Colonic mucosa (tissue), 4 donors: ENCODE data around the gene CRK. TPM values are rescaled to one million over a fixed set of nuclear protein-coding genes. Genes with fewer than 3 reads are reported as not detected.

Experiments used
- DNase-seq: peaks from one replicate; pipeline ENCODE4 v3.0.0-alpha.2; 2020
- H3K27ac ChIP-seq: fragments of 200-600 bp; one replicate; pipeline ENCODE4 v1.8.0; 2021
- H3K27me3 ChIP-seq: fragments of 200-600 bp; one replicate; pipeline ENCODE4 v1.8.0; 2021
- H3K36me3 ChIP-seq: fragments of 200-600 bp; one replicate; pipeline ENCODE4 v1.8.0; 2021
- H3K4me1 ChIP-seq: fragments of 200-600 bp; one replicate; pipeline ENCODE4 v1.8.0; 2021; ENCODE audit warnings: mild to moderate bottlenecking
- H3K4me3 ChIP-seq: fragments of 200-600 bp; one replicate; pipeline ENCODE4 v1.8.0; 2021
- H3K9ac ChIP-seq, 2 donors: one replicate each; pipeline ENCODE4 v1.7.0; 2013; ENCODE audit warnings: control low read depth in 2 of 2, low read depth in 2 of 2, low read length in 2 of 2
- H3K9me3 ChIP-seq: fragments of 200-600 bp; one replicate; pipeline ENCODE4 v1.8.0; 2021
- intact Hi-C: fragments of 100-400 bp; cut with DNase I; formaldehyde crosslinking; loops from one replicate; pipeline ENCODE4 v1.14.1; 2022
- total RNA-seq, 2 donors: library from RNA; stranded (reverse); fragmentation: NEBNext Ultra II Directional in 1 of 2; extraction: Animal tissue kit (Norgen Biotek cat#: 25700) in 1 of 2; gene quantifications; one replicate each; pipeline ENCODE4 v1.2.1, GENCODE V29; 2021
- TF ChIP-seq, protein P1 (sequence below): fragments of 200-600 bp; IDR thresholded peaks from one replicate; pipeline ENCODE4 v1.8.0; 2022; ENCODE audit warnings: antibody characterized with exemption, mild to moderate bottlenecking
- donor health status: healthy.
- donor health status: DM: no; HTN: no; CAD: no.
- donor health status: DM: no; HTN: no; CAD: no.

The CRK gene
- total RNA-seq, 2 donors from 2014 or later = 74.5 to 82.0 TPM

DNA sequence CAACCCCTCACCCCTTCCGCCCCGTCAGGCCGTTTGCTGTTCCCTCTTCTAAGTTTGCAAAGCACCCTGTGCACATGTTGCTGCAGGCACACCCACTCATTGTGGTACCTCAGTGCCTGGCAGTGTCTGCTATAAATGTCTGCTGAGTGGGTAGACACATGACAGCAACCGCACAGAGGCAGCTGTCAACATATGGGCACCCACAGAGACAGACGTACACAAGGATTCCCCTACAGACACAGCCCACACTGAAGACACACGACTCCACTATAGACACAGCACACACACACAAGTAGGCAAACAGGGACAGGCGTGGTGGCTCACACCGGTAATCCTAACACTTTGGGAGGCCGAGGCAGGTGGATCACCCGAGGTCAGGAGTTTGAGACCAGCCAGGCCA, 17.8 kb upstream of the CRK start:
- intact Hi-C loops = no loop called here
- H3K27ac ChIP-seq = no peak overlapping the region
- no peak overlapping the region for H3K9ac ChIP-seq

DNA sequence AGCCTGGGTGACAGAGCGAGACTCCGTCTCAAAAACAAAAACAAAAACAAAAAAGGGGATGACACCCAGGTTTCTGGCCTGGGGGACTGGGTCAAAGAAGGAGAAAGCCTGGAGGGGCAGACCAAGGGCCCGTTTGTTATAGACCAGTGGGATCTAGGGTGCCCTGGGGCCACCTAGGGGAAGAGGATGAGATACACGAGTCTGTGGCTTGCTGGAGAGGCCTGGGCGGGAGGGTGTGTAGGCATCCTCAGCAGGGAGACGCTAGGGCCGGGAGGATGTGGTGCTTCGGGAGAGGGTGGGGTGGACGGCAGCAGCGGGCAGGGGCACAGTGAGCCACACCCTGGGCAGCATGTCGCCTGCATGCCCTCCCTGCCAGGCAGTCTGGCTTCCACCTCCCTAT, 17.1 kb upstream of the CRK start:
- no peak overlapping the region for H3K27ac ChIP-seq
- no peaks in the 10 kb centered on the region for H3K9me3 ChIP-seq
- no peak overlapping the region for H3K4me3 ChIP-seq
- no peak for DNase-seq
- H3K36me3 ChIP-seq = peaks cover 24% of the 10 kb centered on the region
- no peak overlapping the region for H3K9ac ChIP-seq
- TF ChIP-seq, protein P1, sequence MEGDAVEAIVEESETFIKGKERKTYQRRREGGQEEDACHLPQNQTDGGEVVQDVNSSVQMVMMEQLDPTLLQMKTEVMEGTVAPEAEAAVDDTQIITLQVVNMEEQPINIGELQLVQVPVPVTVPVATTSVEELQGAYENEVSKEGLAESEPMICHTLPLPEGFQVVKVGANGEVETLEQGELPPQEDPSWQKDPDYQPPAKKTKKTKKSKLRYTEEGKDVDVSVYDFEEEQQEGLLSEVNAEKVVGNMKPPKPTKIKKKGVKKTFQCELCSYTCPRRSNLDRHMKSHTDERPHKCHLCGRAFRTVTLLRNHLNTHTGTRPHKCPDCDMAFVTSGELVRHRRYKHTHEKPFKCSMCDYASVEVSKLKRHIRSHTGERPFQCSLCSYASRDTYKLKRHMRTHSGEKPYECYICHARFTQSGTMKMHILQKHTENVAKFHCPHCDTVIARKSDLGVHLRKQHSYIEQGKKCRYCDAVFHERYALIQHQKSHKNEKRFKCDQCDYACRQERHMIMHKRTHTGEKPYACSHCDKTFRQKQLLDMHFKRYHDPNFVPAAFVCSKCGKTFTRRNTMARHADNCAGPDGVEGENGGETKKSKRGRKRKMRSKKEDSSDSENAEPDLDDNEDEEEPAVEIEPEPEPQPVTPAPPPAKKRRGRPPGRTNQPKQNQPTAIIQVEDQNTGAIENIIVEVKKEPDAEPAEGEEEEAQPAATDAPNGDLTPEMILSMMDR = no peak
- no peaks in the 10 kb centered on the region for H3K4me1 ChIP-seq
- intact Hi-C loops = no loop called here
- no peaks in the 10 kb centered on the region for H3K27me3 ChIP-seq

More for the DNA sequence above, 17.8 kb upstream of the CRK start:
- Histone ChIP-seq H3K4me3 (no peak overlapping the region), H3K27me3 (no peaks in the 10 kb centered on the region), H3K4me1 (no peaks in the 10 kb centered on the region), H3K9me3 (no peaks in the 10 kb centered on the region), H3K36me3 (peaks cover 31% of the 10 kb centered on the region)
- TF ChIP-seq, protein P1 = no peak
- no peak for DNase-seq

GRCh38 chr17:1471911-1472821, 16.1 kb upstream of the CRK start:
- TF ChIP-seq, protein P1 = no peak
- H3K9me3 ChIP-seq = no peaks in the 10 kb centered on the region
- intact Hi-C loops = no loop called here
- H3K4me3 ChIP-seq = no peak overlapping the region
- H3K27ac ChIP-seq = no peak overlapping the region
- no peaks in the 10 kb centered on the region for H3K27me3 ChIP-seq
- no peaks in the 10 kb centered on the region for H3K4me1 ChIP-seq
- H3K9ac ChIP-seq = no peak overlapping the region
- H3K36me3 ChIP-seq = peaks cover 17% of the 10 kb centered on the region
- DNase-seq = no peak

DNA sequence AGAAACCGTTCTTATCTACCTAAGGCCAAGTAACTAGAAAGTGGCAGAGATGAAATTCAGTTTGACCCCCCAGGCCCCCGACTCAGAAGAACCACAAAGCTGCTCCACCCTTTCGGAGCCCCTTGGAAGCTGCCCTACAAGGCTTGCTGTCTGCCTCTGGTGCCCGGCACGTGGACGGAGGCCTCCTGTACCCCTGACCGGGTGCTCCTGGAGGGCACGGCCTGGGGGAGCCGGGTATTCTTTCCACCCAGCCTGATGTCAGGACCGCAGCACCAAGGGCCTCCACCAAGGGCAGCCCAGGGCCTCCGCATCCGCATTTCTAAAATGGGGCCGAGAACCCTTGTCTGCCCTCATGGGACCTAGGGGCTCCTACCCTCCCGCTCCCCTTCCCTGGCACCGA, 15.5 kb upstream of the CRK start:
- Histone ChIP-seq H3K9me3 (no peaks in the 10 kb centered on the region), H3K9ac (no peak overlapping the region), H3K4me1 (no peaks in the 10 kb centered on the region), H3K4me3 (no peak overlapping the region), H3K36me3 (peaks cover 17% of the 10 kb centered on the region), H3K27ac (no peak overlapping the region), H3K27me3 (no peaks in the 10 kb centered on the region)
- DNase-seq = no peak
- intact Hi-C loops = no loop called here
- TF ChIP-seq, protein P1 = no peak

DNA sequence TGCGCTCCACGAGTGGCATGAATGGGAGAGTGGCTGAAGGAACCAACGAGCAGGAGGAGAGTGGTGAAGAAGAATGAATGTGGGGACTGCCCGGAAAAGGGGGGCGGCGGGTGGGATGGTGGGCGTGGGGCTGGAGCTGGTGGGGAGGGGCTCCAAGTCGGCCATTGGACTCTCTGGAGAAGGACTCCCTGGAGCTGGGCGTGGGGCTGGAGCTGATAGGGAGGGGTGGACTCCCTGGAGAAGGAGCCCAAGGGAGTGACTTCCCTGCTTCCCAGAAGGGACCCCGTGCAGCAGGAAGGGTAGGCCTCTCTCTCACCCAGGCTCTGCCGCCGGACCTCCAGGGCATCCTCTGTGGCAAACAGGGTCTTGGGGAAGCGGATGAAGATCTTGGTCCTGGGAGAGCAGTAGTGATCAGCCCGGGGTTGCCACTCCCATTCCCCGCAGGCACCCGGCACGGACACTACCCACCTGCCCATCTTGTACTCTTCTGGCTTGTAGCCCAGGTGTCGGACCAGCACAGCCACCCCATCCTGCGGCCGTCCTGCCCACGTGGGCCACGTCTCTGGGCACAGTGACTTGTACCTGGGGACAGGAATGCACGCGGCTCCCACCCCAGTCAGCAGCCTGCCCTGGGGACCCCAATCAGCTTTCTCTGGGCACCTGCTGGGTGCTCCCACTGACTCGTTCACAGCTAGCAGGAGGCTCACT, 14.9 kb upstream of the CRK start:
- Histone ChIP-seq H3K27me3 (no peaks in the 10 kb centered on the region), H3K9ac (no peak overlapping the region), H3K9me3 (no peaks in the 10 kb centered on the region), H3K36me3 (peaks cover 17% of the 10 kb centered on the region), H3K4me3 (no peak overlapping the region), H3K4me1 (no peaks in the 10 kb centered on the region), H3K27ac (no peak overlapping the region)
- intact Hi-C loops = no loop called here
- no peak for DNase-seq
- TF ChIP-seq, protein P1 = no peak
